ENCODE measurements around the gene CAMSAP1.

DNA sequence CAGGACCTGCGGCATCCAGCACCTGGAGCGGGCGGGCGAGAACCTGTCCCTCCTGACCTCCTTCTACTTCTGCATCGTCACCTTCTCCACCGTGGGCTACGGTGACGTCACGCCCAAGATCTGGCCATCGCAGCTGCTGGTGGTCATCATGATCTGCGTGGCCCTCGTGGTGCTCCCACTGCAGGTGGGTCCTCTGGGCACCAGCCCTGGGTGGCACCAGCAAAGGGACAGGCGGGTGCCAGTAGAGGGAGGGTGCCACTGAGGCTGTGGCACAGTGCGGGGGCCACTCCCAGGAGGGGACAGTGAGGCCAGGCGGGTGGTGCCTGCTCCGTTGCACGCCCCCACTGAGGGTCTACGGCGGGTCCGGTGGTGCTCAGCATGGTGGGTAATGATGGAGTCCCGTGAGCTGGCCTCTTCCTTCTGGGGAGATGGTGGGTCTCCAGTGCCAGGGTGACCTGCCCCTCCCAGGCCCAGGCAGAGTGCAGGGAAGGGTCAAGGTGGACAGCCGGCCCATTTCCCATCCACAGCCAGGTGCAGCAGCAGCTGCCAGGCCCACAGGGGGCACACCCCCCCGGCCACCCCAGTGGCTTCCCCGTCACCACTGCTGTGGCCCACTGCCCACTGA is 147.6 kb downstream of the CAMSAP1 start:
- TF ChIP-seq CTCF (IDR thresholded peaks at IDR 0.05), result no peak
- TF ChIP-seq POLR2A (IDR thresholded peaks at IDR 0.05), result no peak
- TF ChIP-seq EP300 (IDR thresholded peaks at IDR 0.05), result no peak
